ENCODE data around the gene IDH2. TPM values are rescaled to one million over a fixed set of nuclear protein-coding genes. Genes with fewer than 3 reads are reported as not detected.

Gene IDH2
- total and polyA plus RNA-seq, 2 experiments from 2014 or later = 67.7 to 104 TPM

- TF ChIP-seq EZH2 (IDR thresholded peaks at IDR 0.05; ENCODE audit: insufficient read depth, poor library complexity, severe bottlenecking) = no peak
- no peak for TF ChIP-seq EZH2phosphoT487 (IDR thresholded peaks at IDR 0.05; ENCODE audit: insufficient read depth, low read depth)
- Histone ChIP-seq H3K36me3 (ENCODE audit: low read depth) (no peaks in the 10 kb centered on the region), H3K27ac (no peak overlapping the region), H3K9me3 (ENCODE audit: low read depth) (no peaks in the 10 kb centered on the region), H3K4me2 (ENCODE audit: unreplicated experiment) (no peak overlapping the region), H4K20me1 (ENCODE audit: insufficient read depth) (no peaks in the 10 kb centered on the region), H3K4me1 (ENCODE audit: insufficient read depth) (no peaks in the 10 kb centered on the region), H3F3A (ENCODE audit: insufficient read depth) (no peaks in the 10 kb centered on the region), H2AFZ (no peak overlapping the region), H3K9me2 (ENCODE audit: insufficient read depth) (no peaks in the 10 kb centered on the region), H3K79me2 (ENCODE audit: insufficient read depth) (no peaks in the 10 kb centered on the region), H3K27me3 (replicated peaks; ENCODE audit: insufficient read depth) (no peaks in the 10 kb centered on the region), H3K4me3 (no peak overlapping the region), H3K9ac (no peak overlapping the region)
- WGBS, 2 experiments (ENCODE audit: low coverage in 1 of 2, low lambda C conversion rate in 2 of 2, missing lambda C conversion rate in 2 of 2) = 94 to 95% methylated on average over 4 of the region's 4 CpGs
- DNase-seq = no peak
- in situ Hi-C loops (cut with MboI) = no loop called here
Measured at GRCh38 chr15:90145761-90146160, 43.5 kb upstream of the IDH2 start.

DNA sequence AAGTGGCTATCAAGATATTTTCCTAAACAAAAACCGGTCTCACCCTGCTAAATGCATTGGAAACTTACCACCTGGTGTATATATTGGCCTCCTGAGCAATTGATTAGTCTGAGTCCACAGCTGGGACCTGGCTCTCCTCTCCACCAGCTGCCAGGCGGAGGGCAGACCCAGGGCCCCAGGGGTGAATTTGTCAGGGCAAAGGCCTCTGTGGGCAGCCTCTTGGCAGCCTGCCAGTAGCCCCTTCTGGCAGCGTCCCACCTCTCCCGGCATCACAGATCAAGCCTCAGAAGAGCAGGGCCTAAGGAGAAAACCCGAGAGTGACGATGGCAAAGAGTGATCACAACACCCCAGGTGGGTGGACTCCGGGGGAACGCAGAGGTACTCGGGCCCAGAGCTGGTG, 43.0 kb upstream of the IDH2 start:
- H3K79me2 ChIP-seq (ENCODE audit: insufficient read depth) = no peaks in the 10 kb centered on the region
- in situ Hi-C loops (cut with MboI) = no loop called here
- H3K9ac ChIP-seq = no peak overlapping the region
- no peaks in the 10 kb centered on the region for H3K4me1 ChIP-seq (ENCODE audit: insufficient read depth)
- H3K9me2 ChIP-seq (ENCODE audit: insufficient read depth) = no peaks in the 10 kb centered on the region
- no peak for DNase-seq
- H3K27me3 ChIP-seq (replicated peaks; ENCODE audit: insufficient read depth) = no peaks in the 10 kb centered on the region
- TF ChIP-seq EZH2 (IDR thresholded peaks at IDR 0.05; ENCODE audit: insufficient read depth, poor library complexity, severe bottlenecking) (no peak), EZH2phosphoT487 (IDR thresholded peaks at IDR 0.05; ENCODE audit: insufficient read depth, low read depth) (no peak)
- H3K27ac ChIP-seq = no peak overlapping the region
- no peak overlapping the region for H3K4me2 ChIP-seq (ENCODE audit: unreplicated experiment)
- H3K36me3 ChIP-seq (ENCODE audit: low read depth) = no peaks in the 10 kb centered on the region
- H3K9me3 ChIP-seq (ENCODE audit: low read depth) = no peaks in the 10 kb centered on the region
- no peak overlapping the region for H3K4me3 ChIP-seq
- no peak overlapping the region for H2AFZ ChIP-seq
- 79 to 80% methylated on average over 9 of the region's 9 CpGs for WGBS, 2 experiments (ENCODE audit: low coverage in 1 of 2, low lambda C conversion rate in 2 of 2, missing lambda C conversion rate in 2 of 2)
- H4K20me1 ChIP-seq (ENCODE audit: insufficient read depth) = no peaks in the 10 kb centered on the region
- H3F3A ChIP-seq (ENCODE audit: insufficient read depth) = no peaks in the 10 kb centered on the region

DNA sequence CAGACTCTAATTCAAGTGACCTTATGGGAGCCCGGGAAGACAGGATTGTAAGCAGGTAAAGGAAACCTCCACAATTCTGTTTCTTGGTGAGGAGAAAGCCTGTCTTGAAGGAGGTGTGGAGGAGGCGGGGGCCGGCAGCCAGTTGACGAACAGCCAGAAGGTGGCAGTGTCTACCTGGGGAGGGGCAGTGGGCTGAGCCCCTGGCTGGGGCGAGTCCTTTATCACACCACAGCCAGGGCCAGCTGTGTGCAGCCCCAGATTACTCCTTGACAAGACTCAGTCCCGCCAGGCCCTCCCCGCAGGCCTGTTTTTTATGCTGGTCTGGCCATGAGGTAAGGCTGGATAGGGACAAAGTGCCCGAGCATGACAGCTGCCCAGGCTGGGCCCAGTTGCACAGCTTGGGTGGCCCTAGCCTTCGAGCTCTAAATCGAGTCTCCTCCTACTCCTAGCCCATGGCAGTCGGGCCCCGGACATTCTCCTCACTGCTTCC, 40.9 kb upstream of the IDH2 start:
- WGBS, 2 experiments (ENCODE audit: low coverage in 1 of 2, low lambda C conversion rate in 2 of 2, missing lambda C conversion rate in 2 of 2) = 63 to 65% methylated on average over 12 of the region's 12 CpGs
- no peak for DNase-seq
- Histone ChIP-seq H3K79me2 (ENCODE audit: insufficient read depth) (no peaks in the 10 kb centered on the region), H3K9ac (no peak overlapping the region), H3K36me3 (ENCODE audit: low read depth) (no peaks in the 10 kb centered on the region), H3K27ac (no peak overlapping the region), H2AFZ (no peak overlapping the region), H3F3A (ENCODE audit: insufficient read depth) (no peaks in the 10 kb centered on the region), H3K4me2 (ENCODE audit: unreplicated experiment) (no peak overlapping the region), H3K4me3 (no peak overlapping the region), H3K27me3 (replicated peaks; ENCODE audit: insufficient read depth) (no peaks in the 10 kb centered on the region), H3K9me2 (ENCODE audit: insufficient read depth) (no peaks in the 10 kb centered on the region), H3K9me3 (ENCODE audit: low read depth) (no peaks in the 10 kb centered on the region), H3K4me1 (ENCODE audit: insufficient read depth) (no peaks in the 10 kb centered on the region), H4K20me1 (ENCODE audit: insufficient read depth) (no peaks in the 10 kb centered on the region)
- TF ChIP-seq EZH2phosphoT487 (IDR thresholded peaks at IDR 0.05; ENCODE audit: insufficient read depth, low read depth) = no peak
- TF ChIP-seq EZH2 (IDR thresholded peaks at IDR 0.05; ENCODE audit: insufficient read depth, poor library complexity, severe bottlenecking) = no peak
- in situ Hi-C loops (cut with MboI) = no loop called here

GRCh38 chr15:90142216-90143165, 40.2 kb upstream of the IDH2 start:
- DNase-seq = no peak
- H2AFZ ChIP-seq = no peak overlapping the region
- no peak overlapping the region for H3K27ac ChIP-seq
- no peaks in the 10 kb centered on the region for H3K36me3 ChIP-seq (ENCODE audit: low read depth)
- no peaks in the 10 kb centered on the region for H3K79me2 ChIP-seq (ENCODE audit: insufficient read depth)
- 75 to 78% methylated on average over 20 to 21 of the region's 21 CpGs for WGBS, 2 experiments (ENCODE audit: low coverage in 1 of 2, low lambda C conversion rate in 2 of 2, missing lambda C conversion rate in 2 of 2)
- no peaks in the 10 kb centered on the region for H4K20me1 ChIP-seq (ENCODE audit: insufficient read depth)
- H3F3A ChIP-seq (ENCODE audit: insufficient read depth) = no peaks in the 10 kb centered on the region
- H3K9me3 ChIP-seq (ENCODE audit: low read depth) = no peaks in the 10 kb centered on the region
- no peaks in the 10 kb centered on the region for H3K27me3 ChIP-seq (replicated peaks; ENCODE audit: insufficient read depth)
- in situ Hi-C loops (cut with MboI) = no loop called here
- no peak overlapping the region for H3K4me2 ChIP-seq (ENCODE audit: unreplicated experiment)
- no peaks in the 10 kb centered on the region for H3K4me1 ChIP-seq (ENCODE audit: insufficient read depth)
- no peaks in the 10 kb centered on the region for H3K9me2 ChIP-seq (ENCODE audit: insufficient read depth)
- no peak overlapping the region for H3K4me3 ChIP-seq
- no peak for TF ChIP-seq EZH2 (IDR thresholded peaks at IDR 0.05; ENCODE audit: insufficient read depth, poor library complexity, severe bottlenecking)
- TF ChIP-seq EZH2phosphoT487 (IDR thresholded peaks at IDR 0.05; ENCODE audit: insufficient read depth, low read depth) = no peak
- H3K9ac ChIP-seq = no peak overlapping the region
